Fibroblast of lung (primary cell): ENCODE measurements around the gene GRIK2.

Source experiments
- EZH2 ChIP-seq: IDR thresholded peaks from 2 replicates; pipeline ENCODE4 v1.5.1; 2012; ENCODE audit warnings: low read length, control low read depth, mild to moderate bottlenecking; ENCODE audit errors: missing control alignments
- TF ChIP-seq, protein P1 (sequence below), 2 donors: IDR thresholded peaks in 1 of 2; conservative IDR thresholded peaks in 1 of 2; 1 replicate in 1 of 2; 2 replicates in 1 of 2; pipeline ENCODE4 v1.5.1; 2011 to 2012; ENCODE audit warnings: low read length in 2 of 2, control low read depth in 1 of 2, inconsistent platforms in 1 of 2, low read depth in 1 of 2, mild to moderate bottlenecking in 1 of 2

DNA sequence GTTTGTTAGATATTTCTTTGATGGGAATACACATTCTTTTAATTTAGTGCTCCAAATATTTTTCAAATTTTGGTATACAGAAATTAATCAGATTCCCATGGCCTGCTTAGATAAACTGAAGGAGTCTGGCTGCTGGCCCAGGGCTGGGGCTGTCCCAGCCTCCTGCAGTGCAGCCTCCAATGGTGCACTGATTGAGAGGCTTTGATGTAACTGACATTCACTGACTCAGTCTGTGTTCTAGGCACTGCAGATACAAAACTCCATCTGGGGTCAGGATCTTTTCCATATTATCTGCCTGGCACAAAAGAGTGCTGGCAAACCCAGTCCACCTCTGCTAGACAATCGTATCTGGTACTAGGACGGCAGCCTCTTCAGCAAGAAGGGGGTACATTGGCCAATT, 64.8 kb downstream of the GRIK2 start:
- TF ChIP-seq, protein P1, sequence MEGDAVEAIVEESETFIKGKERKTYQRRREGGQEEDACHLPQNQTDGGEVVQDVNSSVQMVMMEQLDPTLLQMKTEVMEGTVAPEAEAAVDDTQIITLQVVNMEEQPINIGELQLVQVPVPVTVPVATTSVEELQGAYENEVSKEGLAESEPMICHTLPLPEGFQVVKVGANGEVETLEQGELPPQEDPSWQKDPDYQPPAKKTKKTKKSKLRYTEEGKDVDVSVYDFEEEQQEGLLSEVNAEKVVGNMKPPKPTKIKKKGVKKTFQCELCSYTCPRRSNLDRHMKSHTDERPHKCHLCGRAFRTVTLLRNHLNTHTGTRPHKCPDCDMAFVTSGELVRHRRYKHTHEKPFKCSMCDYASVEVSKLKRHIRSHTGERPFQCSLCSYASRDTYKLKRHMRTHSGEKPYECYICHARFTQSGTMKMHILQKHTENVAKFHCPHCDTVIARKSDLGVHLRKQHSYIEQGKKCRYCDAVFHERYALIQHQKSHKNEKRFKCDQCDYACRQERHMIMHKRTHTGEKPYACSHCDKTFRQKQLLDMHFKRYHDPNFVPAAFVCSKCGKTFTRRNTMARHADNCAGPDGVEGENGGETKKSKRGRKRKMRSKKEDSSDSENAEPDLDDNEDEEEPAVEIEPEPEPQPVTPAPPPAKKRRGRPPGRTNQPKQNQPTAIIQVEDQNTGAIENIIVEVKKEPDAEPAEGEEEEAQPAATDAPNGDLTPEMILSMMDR (conservative IDR thresholded peaks at IDR 0.05 in 1 of 2, IDR thresholded peaks at IDR 0.05 in 1 of 2; ENCODE audit: low read depth in 1 of 2, low read length in 2 of 2), result no peak
- TF ChIP-seq EZH2, result no peak
